Occipital lobe (tissue), 2 donors: ENCODE measurements around the gene SIRPA. TPM values are rescaled to one million over a fixed set of nuclear protein-coding genes. Genes with fewer than 3 reads are reported as not detected.

Experiments
- DNase-seq: peaks from one replicate; lab custom pipeline; 2025; lab: John Stamatoyannopoulos, UW
- total RNA-seq: library from RNA; depleted of rRNA; stranded (reverse); fragments of >200 nt; gene quantifications from one replicate; pipeline ENCODE4 v1.2.3, GENCODE V29; 2014

SIRPA gene
- total RNA-seq, 1 donor from 2014 or later = 3.9 TPM

GRCh38 chr20:1947535-1947846, 52.3 kb downstream of the SIRPA start:
- no peak for DNase-seq

- DNase-seq = no peak
Measured at GRCh38 chr20:1949347-1950100, 54.3 kb downstream of the SIRPA start.

- DNase-seq = no peak
Measured at GRCh38 chr20:1950836-1951235, 55.6 kb downstream of the SIRPA start.

- no peak for DNase-seq
Measured at GRCh38 chr20:1951436-1952115, 56.4 kb downstream of the SIRPA start.

GRCh38 chr20:1952737-1953530, 57.7 kb downstream of the SIRPA start:
- no peak for DNase-seq

- no peak for DNase-seq
Measured at GRCh38 chr20:1953621-1954020, 58.4 kb downstream of the SIRPA start.

- DNase-seq = no peak
Measured at GRCh38 chr20:1955217-1955616, 60.0 kb downstream of the SIRPA start.

GRCh38 chr20:1958426-1958825, 63.2 kb downstream of the SIRPA start:
- DNase-seq = no peak

- no peak for DNase-seq
Measured at GRCh38 chr20:1959156-1959555, 63.9 kb downstream of the SIRPA start.

- no peak for DNase-seq
Measured at GRCh38 chr20:1961374-1961773, 66.2 kb downstream of the SIRPA start.

- DNase-seq = no peak
Measured at GRCh38 chr20:1964061-1964460, 68.9 kb downstream of the SIRPA start.

- DNase-seq = no peak
Measured at GRCh38 chr20:1964659-1965405, 69.6 kb downstream of the SIRPA start.

GRCh38 chr20:1965520-1966351, 70.5 kb downstream of the SIRPA start:
- DNase-seq = peak; percentile 44

- DNase-seq = no peak
Measured at GRCh38 chr20:1968964-1969363, 73.8 kb downstream of the SIRPA start.

GRCh38 chr20:1971893-1972586, 76.8 kb downstream of the SIRPA start:
- DNase-seq = no peak

- DNase-seq = no peak
Measured at GRCh38 chr20:1973601-1974440, 78.6 kb downstream of the SIRPA start.

- no peak for DNase-seq
Measured at GRCh38 chr20:1975291-1975690, 80.1 kb downstream of the SIRPA start.

- DNase-seq = no peak
Measured at GRCh38 chr20:1979106-1979778, 84.0 kb downstream of the SIRPA start.

- no peak for DNase-seq
Measured at GRCh38 chr20:1982686-1983085, 87.5 kb downstream of the SIRPA start.
